Right cardiac atrium (tissue), 5 donors: Measurements from ENCODE around the gene EDEM2. TPM values are rescaled to one million over a fixed set of nuclear protein-coding genes. Genes with fewer than 3 reads are reported as not detected.
"Not testable (repeated sequence)": the region's sequence is repeated elsewhere in the genome, so short reads cannot be mapped to it uniquely, and the experiment has no call there.

ENCODE experiments used
- ATAC-seq, 2 donors: fragments of 200-7000 bp; cut with Tn5 transposase; one replicate each; pipeline versions ENCODE4 v1.8.0 to v1.9.1; 2020; ENCODE audit warnings: moderate library complexity in 2 of 2, mild to moderate bottlenecking in 1 of 2
- DNase-seq, 3 donors: peaks; one replicate each; pipeline ENCODE4 v3.0.0-alpha.2; 2020
- H3K27ac ChIP-seq: one replicate; pipeline ENCODE4 v1.5.1; 2013; ENCODE audit warnings: mild to moderate bottlenecking, low read length, control low read depth, moderate library complexity
- H3K27me3 ChIP-seq: one replicate; pipeline ENCODE4 v1.6.1; 2013; ENCODE audit not compliant: control insufficient read depth, insufficient read depth
- H3K4me1 ChIP-seq: one replicate; pipeline ENCODE4 v1.6.1; 2013; ENCODE audit warnings: low read length; ENCODE audit not compliant: control insufficient read depth, insufficient read depth
- H3K4me3 ChIP-seq: one replicate; pipeline ENCODE4 v1.5.1; 2013; ENCODE audit warnings: low read length, control low read depth
- H3K9me3 ChIP-seq: one replicate; pipeline ENCODE4 v1.6.1; 2013; ENCODE audit warnings: low read length; ENCODE audit not compliant: control insufficient read depth
- WGBS: extraction: QIAGEN DNeasy Blood & Tissue Kit; methylation state at CpG from one replicate; pipeline ENCODE4 v1.1.7; 2013; 5-methylcytosine and 5-hydroxymethylcytosine counted together
- intact Hi-C, 4 donors: fragments of 100-400 bp; cut with DNase I; formaldehyde crosslinking; loops; one replicate each; pipeline versions ENCODE4 v1.11.0 to v1.14.0; 2022 to 2023
- long read RNA-seq, 4 donors: library from polyadenylated mRNA; unstranded; transcript quantifications; one replicate each; pipeline ENCODE4 v2.0.0, GENCODE V29; 2020 to 2021
- polyA plus RNA-seq: library from polyadenylated mRNA; stranded (reverse); fragments of 200-250 nt; gene quantifications from one replicate; pipeline ENCODE4 v1.2.3, GENCODE V29; 2013
- total RNA-seq, 4 donors: library from RNA; stranded (reverse); fragmentation: NEBNext Ultra II Directional; extraction: Animal tissue kit (Norgen Biotek cat#: 25700); gene quantifications; one replicate each; pipeline ENCODE4 v1.2.1, GENCODE V29; 2021
- donor health status: healthy with polysubstance abuse.
- donor health status: DM: no; HTN: yes; CAD: no.
- donor health status: DM: no; HTN: no; CAD: no.
- donor health status: DM: no; HTN: yes; CAD: no; lungs with severe emphysema.
- donor health status: DM: yes; HTN: yes; CAD: no.

Gene EDEM2
- 10 to 100 TPM; 15.1 to 25.9 (median 15.4) TPM for total RNA-seq
- polyA plus RNA-seq: 11.8 TPM
- long read RNA-seq, donor 1, transcript EDEM2-202 (11 exons, 1,919 nt): major isoform, 38 of 49 reads
- long read RNA-seq, donor 1, partial matches to known transcripts: 3 of 49 reads
- long read RNA-seq, donor 1, other reads (novel, unspliced or antisense): 6 of 49 reads
- long read RNA-seq, donor 2, transcript EDEM2-202 (11 exons, 1,919 nt): major isoform, 22 of 35 reads
- long read RNA-seq, donor 2, partial matches to known transcripts: 1 of 35 reads
- long read RNA-seq, donor 2, other reads (novel, unspliced or antisense): 12 of 35 reads
- long read RNA-seq, donor 3, transcript EDEM2-201 (10 exons, 1,756 nt): minor isoform, 5 of 205 reads
- long read RNA-seq, donor 3, transcript EDEM2-202 (11 exons, 1,919 nt): major isoform, 142 of 205 reads
- long read RNA-seq, donor 3, partial matches to known transcripts: 7 of 205 reads
- long read RNA-seq, donor 3, other reads (novel, unspliced or antisense): 51 of 205 reads
- long read RNA-seq, donor 4, transcript EDEM2-202 (11 exons, 1,919 nt): major isoform, 19 of 26 reads
- long read RNA-seq, donor 4, partial matches to known transcripts: 0 of 26 reads
- long read RNA-seq, donor 4, other reads (novel, unspliced or antisense): 7 of 26 reads

GRCh38 chr20:35146920-35147574, at the start of gene EDEM2:
TSS of gene EDEM2 (minus strand) at chr20:35147336. CDS start at chr20:35147258, 78 bp downstream.
- peak within 1 kb of the TSS; percentile 52 for H3K4me3 ChIP-seq
- H3K27ac ChIP-seq: peak within 1 kb of the TSS; percentile 48
- ATAC-seq (peak; percentile 95 to 96), DNase-seq (peak; percentile 95 to 98 (median 97))
- under 1% methylated on average over 42 of the region's 42 CpGs for WGBS
- no peaks in the 10 kb centered on the region for H3K4me1 ChIP-seq
- H3K9me3 ChIP-seq: no peaks in the 10 kb centered on the region
- intact Hi-C loops: loop anchor here in 3 of 4 donors (5.0 to 10.0 kb wide), 2 partner anchors 58 to 60 kb away; no protein-coding TSS in a partner anchor
- no peaks in the 10 kb centered on the region for H3K27me3 ChIP-seq

GRCh38 chr20:35196313-35196712, 49.2 kb upstream of the EDEM2 start:
- Histone ChIP-seq H3K9me3 (no peaks in the 10 kb centered on the region), H3K4me3 (no peak overlapping the region), H3K27me3 (no peaks in the 10 kb centered on the region), H3K27ac (no peak overlapping the region), H3K4me1 (no peaks in the 10 kb centered on the region)
- DNase-seq (no peak), ATAC-seq (no peak)
- intact Hi-C loops: no loop called here

- H3K4me1 ChIP-seq, intact Hi-C loops, H3K27me3 ChIP-seq, ATAC-seq, DNase-seq, H3K27ac ChIP-seq, H3K4me3 ChIP-seq, H3K9me3 ChIP-seq: not testable (repeated sequence)
- 93% methylated on average over 9 of the region's 9 CpGs for WGBS
These were observed 46.1 kb upstream of the EDEM2 start for GRCh38 chr20:35193031-35193791.

- Histone ChIP-seq H3K9me3 (no peaks in the 10 kb centered on the region), H3K27me3 (no peaks in the 10 kb centered on the region), H3K27ac (no peak overlapping the region), H3K4me1 (no peaks in the 10 kb centered on the region), H3K4me3 (no peak overlapping the region)
- intact Hi-C loops: no loop called here
- peak; percentile 38 to 53 for ATAC-seq
- DNase-seq: peak in 2 of 3 donors; percentile 39 to 70
- WGBS: 36% methylated on average over 9 of the region's 9 CpGs
These were observed 45.2 kb upstream of the EDEM2 start for GRCh38 chr20:35192118-35192872.

GRCh38 chr20:35191419-35192117, 44.4 kb upstream of the EDEM2 start:
- H3K9me3 ChIP-seq: no peaks in the 10 kb centered on the region
- intact Hi-C loops: no loop called here
- H3K4me1 ChIP-seq: no peaks in the 10 kb centered on the region
- no peaks in the 10 kb centered on the region for H3K27me3 ChIP-seq
- H3K4me3 ChIP-seq: no peak overlapping the region
- peak; percentile 57 to 66 for ATAC-seq
- DNase-seq: no peak
- WGBS: 52% methylated on average over 5 of the region's 5 CpGs
- H3K27ac ChIP-seq: no peak overlapping the region

GRCh38 chr20:35190556-35190955, 43.4 kb upstream of the EDEM2 start:
- ATAC-seq (no peak), DNase-seq (no peak)
- Histone ChIP-seq H3K4me3 (no peak overlapping the region), H3K4me1 (no peaks in the 10 kb centered on the region), H3K27me3 (no peaks in the 10 kb centered on the region), H3K27ac (no peak overlapping the region), H3K9me3 (no peaks in the 10 kb centered on the region)
- intact Hi-C loops: no loop called here
- 77% methylated on average over 6 of the region's 6 CpGs for WGBS

- intact Hi-C loops, H3K27ac ChIP-seq, H3K4me3 ChIP-seq, DNase-seq, H3K27me3 ChIP-seq, H3K4me1 ChIP-seq, ATAC-seq, H3K9me3 ChIP-seq: not testable (repeated sequence)
- WGBS: 88% methylated on average over 8 of the region's 8 CpGs
These were observed 42.1 kb upstream of the EDEM2 start for GRCh38 chr20:35189223-35189622.

GRCh38 chr20:35187584-35188190, 40.6 kb upstream of the EDEM2 start:
- Histone ChIP-seq H3K27me3 (no peaks in the 10 kb centered on the region), H3K4me1 (no peaks in the 10 kb centered on the region), H3K27ac (no peak overlapping the region), H3K9me3 (no peaks in the 10 kb centered on the region), H3K4me3 (no peak overlapping the region)
- DNase-seq: no peak
- intact Hi-C loops: no loop called here
- 69% methylated on average over 5 of the region's 5 CpGs for WGBS
- no peak for ATAC-seq

- intact Hi-C loops, ATAC-seq, H3K27me3 ChIP-seq, H3K9me3 ChIP-seq, H3K27ac ChIP-seq, H3K4me3 ChIP-seq, H3K4me1 ChIP-seq, DNase-seq: not testable (repeated sequence)
- WGBS: 90% methylated on average over 10 of the region's 10 CpGs
These were observed 39.7 kb upstream of the EDEM2 start for GRCh38 chr20:35186691-35187289.
